ENCODE results near the gene ANKS1B. TPM values are rescaled to one million over a fixed set of nuclear protein-coding genes. Genes with fewer than 3 reads are reported as not detected.
A peak's percentile ranks its signal among the peaks of the same experiment; 100 is the strongest.

Gene ANKS1B
- total RNA-seq, 4 donors from 2014 or later, result 34.5 to 81.9 (median 71.1) TPM

GRCh38 chr12:99695050-99695449, 289.7 kb downstream of the ANKS1B start:
- 75 to 76% methylated on average over 2 of the region's 2 CpGs for WGBS, 2 donors

GRCh38 chr12:99686142-99686541, 298.6 kb downstream of the ANKS1B start:
- H3K27ac ChIP-seq, result no peak overlapping the region
- H3K4me1 ChIP-seq, result no peaks in the 10 kb centered on the region
- no peaks in the 10 kb centered on the region for H3K36me3 ChIP-seq
- intact Hi-C loops (cut with DNase I), result no loop called here
- DNase-seq, result no peak
- WGBS, 2 donors, result 91 to 93% methylated on average over 1 of the region's 1 CpG
- TF ChIP-seq CTCF (IDR thresholded peaks at IDR 0.05) (no peak), POLR2A (IDR thresholded peaks at IDR 0.05) (no peak)
- H3K4me3 ChIP-seq (replicated peaks in 1 of 3), result no peak overlapping the region
- H3K27me3 ChIP-seq, result no peaks in the 10 kb centered on the region
- no peaks in the 10 kb centered on the region for H3K9me3 ChIP-seq

More at GRCh38 chr12:99695050-99695449, 289.7 kb downstream of the ANKS1B start:
- Histone ChIP-seq H3K4me1 (no peaks in the 10 kb centered on the region), H3K4me3 (replicated peaks in 1 of 3) (no peak overlapping the region), H3K9me3 (no peaks in the 10 kb centered on the region), H3K27me3 (no peaks in the 10 kb centered on the region), H3K27ac (no peak overlapping the region), H3K36me3 (no peaks in the 10 kb centered on the region)
- DNase-seq, result no peak
- intact Hi-C loops (cut with DNase I), result no loop called here
- TF ChIP-seq POLR2A (IDR thresholded peaks at IDR 0.05) (no peak), CTCF (IDR thresholded peaks at IDR 0.05) (no peak)

- no peak for DNase-seq
- no peaks in the 10 kb centered on the region for H3K36me3 ChIP-seq
- H3K9me3 ChIP-seq, result no peaks in the 10 kb centered on the region
- TF ChIP-seq CTCF (IDR thresholded peaks at IDR 0.05) (no peak), POLR2A (IDR thresholded peaks at IDR 0.05) (no peak)
- no peak overlapping the region for H3K4me3 ChIP-seq (replicated peaks in 1 of 3)
- intact Hi-C loops (cut with DNase I), result no loop called here
- H3K27ac ChIP-seq, result no peak overlapping the region
- H3K4me1 ChIP-seq, result peaks cover 0 to 10% of the 10 kb centered on the region in 2 donors
- H3K27me3 ChIP-seq, result no peaks in the 10 kb centered on the region
- 85 to 92% methylated on average over 4 of the region's 4 CpGs for WGBS, 2 donors
Observed at GRCh38 chr12:99680276-99680675, 304.5 kb downstream of the ANKS1B start.

- Histone ChIP-seq H3K4me1 (no peaks in the 10 kb centered on the region), H3K27ac (no peak overlapping the region), H3K27me3 (no peaks in the 10 kb centered on the region), H3K36me3 (no peaks in the 10 kb centered on the region), H3K4me3 (replicated peaks in 1 of 3) (no peak overlapping the region), H3K9me3 (no peaks in the 10 kb centered on the region)
- DNase-seq, result no peak
- 86 to 89% methylated on average over 1 of the region's 1 CpG for WGBS, 2 donors
- TF ChIP-seq CTCF (IDR thresholded peaks at IDR 0.05), result no peak
- no peak for TF ChIP-seq POLR2A (IDR thresholded peaks at IDR 0.05)
- intact Hi-C loops (cut with DNase I), result no loop called here
Observed at GRCh38 chr12:99670635-99671034, 314.1 kb downstream of the ANKS1B start.

GRCh38 chr12:99658671-99659349, 325.9 kb downstream of the ANKS1B start:
- no peaks in the 10 kb centered on the region for H3K9me3 ChIP-seq
- 82 to 87% methylated on average over 1 of the region's 1 CpG for WGBS, 2 donors
- no peak overlapping the region for H3K27ac ChIP-seq
- DNase-seq, result no peak
- no peaks in the 10 kb centered on the region for H3K27me3 ChIP-seq
- no peaks in the 10 kb centered on the region for H3K36me3 ChIP-seq
- H3K4me3 ChIP-seq (replicated peaks in 1 of 3), result no peak overlapping the region
- intact Hi-C loops (cut with DNase I), result no loop called here
- no peaks in the 10 kb centered on the region for H3K4me1 ChIP-seq
- TF ChIP-seq CTCF (IDR thresholded peaks at IDR 0.05) (peak in 3 of 6 experiments; percentile 26 to 36 (median 30)), POLR2A (IDR thresholded peaks at IDR 0.05) (no peak)

Data from thyroid gland (tissue), 4 donors.